ENCODE data around the gene SOX8.

Gene SOX8

GRCh38 chr16:1001096-1001495, 19.5 kb downstream of the SOX8 start:
- DNase-seq (ENCODE audit: low spot score), result no peak
- TF ChIP-seq, protein P1, sequence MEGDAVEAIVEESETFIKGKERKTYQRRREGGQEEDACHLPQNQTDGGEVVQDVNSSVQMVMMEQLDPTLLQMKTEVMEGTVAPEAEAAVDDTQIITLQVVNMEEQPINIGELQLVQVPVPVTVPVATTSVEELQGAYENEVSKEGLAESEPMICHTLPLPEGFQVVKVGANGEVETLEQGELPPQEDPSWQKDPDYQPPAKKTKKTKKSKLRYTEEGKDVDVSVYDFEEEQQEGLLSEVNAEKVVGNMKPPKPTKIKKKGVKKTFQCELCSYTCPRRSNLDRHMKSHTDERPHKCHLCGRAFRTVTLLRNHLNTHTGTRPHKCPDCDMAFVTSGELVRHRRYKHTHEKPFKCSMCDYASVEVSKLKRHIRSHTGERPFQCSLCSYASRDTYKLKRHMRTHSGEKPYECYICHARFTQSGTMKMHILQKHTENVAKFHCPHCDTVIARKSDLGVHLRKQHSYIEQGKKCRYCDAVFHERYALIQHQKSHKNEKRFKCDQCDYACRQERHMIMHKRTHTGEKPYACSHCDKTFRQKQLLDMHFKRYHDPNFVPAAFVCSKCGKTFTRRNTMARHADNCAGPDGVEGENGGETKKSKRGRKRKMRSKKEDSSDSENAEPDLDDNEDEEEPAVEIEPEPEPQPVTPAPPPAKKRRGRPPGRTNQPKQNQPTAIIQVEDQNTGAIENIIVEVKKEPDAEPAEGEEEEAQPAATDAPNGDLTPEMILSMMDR (IDR thresholded peaks at IDR 0.05; ENCODE audit: extremely low read depth, insufficient read depth, missing control alignments), result no peak
- in situ Hi-C loops (cut with MboI; ENCODE audit: low pct_unique_long_range_greater_than_20kb, low sequenced_read_pairs, unreplicated experiment), result no loop called here

GRCh38 chr16:1002399-1003166, 21.0 kb downstream of the SOX8 start:
- TF ChIP-seq, protein P1 (IDR thresholded peaks at IDR 0.05; ENCODE audit: extremely low read depth, insufficient read depth, missing control alignments), result no peak
- no peak for DNase-seq (ENCODE audit: low spot score)
- in situ Hi-C loops (cut with MboI; ENCODE audit: low pct_unique_long_range_greater_than_20kb, low sequenced_read_pairs, unreplicated experiment), result no loop called here

DNA sequence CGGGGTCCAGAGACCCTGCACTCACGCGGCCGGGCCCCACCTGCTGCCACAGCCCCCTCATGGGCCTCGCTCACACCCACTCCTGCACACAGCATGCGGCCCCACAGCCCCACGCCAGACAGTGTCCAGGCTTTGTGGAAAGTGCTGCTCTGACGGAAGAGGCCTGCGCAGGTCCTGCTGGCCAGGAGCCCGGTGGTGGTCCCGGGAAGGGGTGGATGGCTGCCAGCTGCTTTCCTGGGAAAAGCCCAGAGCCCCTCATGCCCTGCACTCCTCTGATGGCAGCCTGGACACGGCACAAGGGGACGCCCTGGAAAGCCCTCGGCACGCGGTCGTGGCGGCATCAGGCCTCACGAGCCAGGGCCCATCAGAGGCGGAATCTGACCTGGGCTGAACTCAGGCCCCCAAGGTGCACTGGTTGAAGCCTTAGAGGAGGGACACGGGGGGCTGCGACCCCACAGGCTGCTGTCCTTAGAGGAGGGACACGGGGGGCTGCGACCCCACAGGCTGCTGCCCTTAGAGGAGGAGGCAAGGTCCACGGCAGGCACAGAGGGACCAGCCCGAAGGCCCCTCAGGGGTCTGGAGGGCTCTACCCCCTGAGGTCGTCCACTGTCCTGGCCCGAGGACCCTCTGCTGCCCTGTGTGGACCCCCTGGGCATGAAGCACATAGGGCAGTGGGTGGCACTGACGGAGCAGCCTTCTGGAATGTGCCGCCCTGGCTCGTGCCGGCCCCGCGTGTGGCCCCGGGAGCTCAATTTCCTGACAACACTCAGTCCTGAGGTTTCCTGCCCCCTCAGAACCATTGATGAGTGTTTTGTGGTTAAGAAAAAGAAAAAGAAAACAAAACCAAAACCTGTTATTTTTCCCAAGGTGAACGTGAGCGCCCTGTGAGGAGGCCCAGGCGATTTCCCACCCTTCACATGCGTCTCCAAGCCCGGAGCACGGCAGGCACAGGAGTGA, 22.1 kb downstream of the SOX8 start:
- in situ Hi-C loops (cut with MboI; ENCODE audit: low pct_unique_long_range_greater_than_20kb, low sequenced_read_pairs, unreplicated experiment), result no loop called here
- TF ChIP-seq, protein P1 (IDR thresholded peaks at IDR 0.05; ENCODE audit: extremely low read depth, insufficient read depth, missing control alignments), result no peak

GRCh38 chr16:1005286-1005685, 23.7 kb downstream of the SOX8 start:
- in situ Hi-C loops (cut with MboI; ENCODE audit: low pct_unique_long_range_greater_than_20kb, low sequenced_read_pairs, unreplicated experiment), result no loop called here
- TF ChIP-seq, protein P1 (IDR thresholded peaks at IDR 0.05; ENCODE audit: extremely low read depth, insufficient read depth, missing control alignments), result no peak

More for the DNA sequence above, 22.1 kb downstream of the SOX8 start:
- no peak for DNase-seq (ENCODE audit: low spot score)

DNA sequence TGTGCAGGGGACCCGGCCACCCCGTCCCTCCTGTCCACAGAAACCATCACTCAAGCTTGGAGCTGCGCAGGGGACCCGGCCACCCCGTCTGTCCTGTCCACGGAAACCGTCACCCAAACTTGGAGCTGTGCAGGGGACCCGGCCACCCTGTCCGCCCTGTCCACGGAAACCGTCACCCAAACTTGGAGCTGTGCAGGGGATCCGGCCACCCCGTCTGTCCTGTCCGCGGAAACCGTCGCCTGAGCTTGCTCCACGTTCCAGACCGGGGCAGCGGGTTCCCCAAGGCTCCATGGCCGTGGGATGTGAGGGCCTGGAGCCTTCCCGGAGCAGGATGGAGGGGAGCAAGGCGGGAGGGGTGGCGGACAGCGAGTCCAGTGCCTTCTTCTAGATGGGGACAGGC, 25.2 kb downstream of the SOX8 start:
- DNase-seq (ENCODE audit: low spot score), result no peak
- in situ Hi-C loops (cut with MboI; ENCODE audit: low pct_unique_long_range_greater_than_20kb, low sequenced_read_pairs, unreplicated experiment), result no loop called here

More at GRCh38 chr16:1005286-1005685, 23.7 kb downstream of the SOX8 start:
- DNase-seq (ENCODE audit: low spot score), result no peak

GRCh38 chr16:1007284-1007850, 25.8 kb downstream of the SOX8 start:
- no peak for DNase-seq (ENCODE audit: low spot score)
- in situ Hi-C loops (cut with MboI; ENCODE audit: low pct_unique_long_range_greater_than_20kb, low sequenced_read_pairs, unreplicated experiment), result no loop called here
- TF ChIP-seq, protein P1 (IDR thresholded peaks at IDR 0.05; ENCODE audit: extremely low read depth, insufficient read depth, missing control alignments), result no peak

More for the DNA sequence above, 25.2 kb downstream of the SOX8 start:
- TF ChIP-seq, protein P1 (IDR thresholded peaks at IDR 0.05; ENCODE audit: extremely low read depth, insufficient read depth, missing control alignments), result no peak

Data from GM13977 (cell line).